GM12878 (cell line): Measurements from ENCODE around the gene SESN1. TPM values are rescaled to one million over a fixed set of nuclear protein-coding genes. Genes with fewer than 3 reads are reported as not detected.

ENCODE experiments used
- ATAC-seq: fragments of 200-7000 bp; cut with Tn5 transposase; 3 replicates; pipeline ENCODE4 v1.9.1; 2020; ENCODE audit warnings: mild to moderate bottlenecking, moderate library complexity
- BruUV-seq: library from RNA; stranded (reverse); fragments of 400-500 nt; replicated peaks from 2 replicates; lab custom pipeline; 2021; lab: Mats Ljungman, UMichigan
- CTCF ChIA-PET: fragments of 300-600 bp; sonication (Branson Sonifier 250); formaldehyde crosslinking; extraction: SDS; loops from one replicate; lab custom pipeline; 2021; ENCODE audit warnings: inconsistent platforms; lab: Yijun Ruan, JAX
- POLR2A ChIA-PET: fragments of 350-600 bp; formaldehyde crosslinking; extraction: SDS; loops from one replicate; lab custom pipeline; 2021; ENCODE audit warnings: inconsistent platforms; lab: Charles Lee
- RAD21 ChIA-PET: fragments of 300-600 bp; sonication (Branson Sonifier 250); formaldehyde crosslinking; loops from one replicate; lab custom pipeline; 2023; ENCODE audit warnings: antibody characterized with exemption; ENCODE audit not compliant: unreplicated experiment; lab: Charles Lee
- SMC1A ChIA-PET: fragments of 300-600 bp; sonication (Branson Sonifier 250); formaldehyde crosslinking; loops from one replicate; lab custom pipeline; 2023; ENCODE audit not compliant: unreplicated experiment, uncharacterized antibody; lab: Charles Lee
- DNase-seq: peaks from one replicate; pipeline ENCODE4 v3.0.0-alpha.2; 2011; ENCODE audit warnings: low read depth, low spot score
- FAIRE-seq: peaks from 3 replicates; lab custom pipeline; 2011; peaks lifted over from hg19 to GRCh38; lab: Jason Lieb, UNC
- H2AFZ ChIP-seq: 2 replicates; pipeline ENCODE4 v1.6.0; 2011; ENCODE audit warnings: low read depth, low read length, control low read depth; ENCODE audit not compliant: control insufficient read depth
- H3K27ac ChIP-seq: 2 replicates; pipeline ENCODE4 v1.5.1; 2011; ENCODE audit warnings: control low read depth; ENCODE audit not compliant: control insufficient read depth, insufficient read depth
- H3K27me3 ChIP-seq, 2 experiments: replicated peaks in 1 of 2; 2 replicates each; pipeline versions ENCODE4 v1.6.0 to v1.6.1; 2011; ENCODE audit warnings: low read length in 1 of 2; ENCODE audit not compliant: control insufficient read depth in 2 of 2, insufficient read depth in 2 of 2
- H3K36me3 ChIP-seq, 2 experiments: 2 replicates each; pipeline ENCODE4 v1.5.1; 2011; ENCODE audit warnings: low read length in 1 of 2; ENCODE audit not compliant: control insufficient read depth in 2 of 2, insufficient read depth in 2 of 2
- H3K4me1 ChIP-seq: 2 replicates; pipeline ENCODE4 v1.6.1; 2011; ENCODE audit warnings: mild to moderate bottlenecking, low read length, moderate library complexity, mixed read lengths; ENCODE audit not compliant: control insufficient read depth, insufficient read depth
- H3K4me2 ChIP-seq: 2 replicates; pipeline ENCODE4 v1.6.0; 2011; ENCODE audit warnings: control low read depth; ENCODE audit not compliant: control insufficient read depth, insufficient read depth
- H3K4me3 ChIP-seq: fragments of 200-600 bp; sonication (generic); 2 replicates; pipeline ENCODE4 v1.5.1; 2016
- H3K79me2 ChIP-seq: 2 replicates; pipeline ENCODE4 v1.6.0; 2011; ENCODE audit warnings: low read length; ENCODE audit not compliant: control insufficient read depth, insufficient read depth
- H3K9ac ChIP-seq: 2 replicates; pipeline ENCODE4 v1.8.0; 2011; ENCODE audit warnings: low read length, control low read depth, mixed read lengths; ENCODE audit not compliant: control insufficient read depth, insufficient read depth
- H3K9me3 ChIP-seq: replicated peaks from 3 replicates; pipeline ENCODE4 v1.5.1; 2011; ENCODE audit warnings: mild to moderate bottlenecking, low read length; ENCODE audit not compliant: control insufficient read depth, insufficient read depth
- H4K20me1 ChIP-seq: 2 replicates; pipeline ENCODE4 v1.6.0; 2011; ENCODE audit not compliant: control insufficient read depth, insufficient read depth
- FOXM1 ChIP-seq: IDR thresholded peaks from 2 replicates; pipeline ENCODE4 v1.6.1; 2012; ENCODE audit warnings: low read depth, mild to moderate bottlenecking, inconsistent platforms, low read length, moderate library complexity
- RAD21 ChIP-seq: IDR thresholded peaks from 2 replicates; pipeline ENCODE4 v1.6.1; 2011; ENCODE audit warnings: mild to moderate bottlenecking, low read depth, low read length, moderate library complexity; ENCODE audit not compliant: insufficient read depth
- SIX5 ChIP-seq: IDR thresholded peaks from 2 replicates; pipeline ENCODE4 v1.6.1; 2011; ENCODE audit warnings: mild to moderate bottlenecking, low read depth, low read length, moderate library complexity; ENCODE audit not compliant: severe bottlenecking
- WGBS: methylation state at CpG from one replicate; pipeline ENCODE4 v1.1.6; 2016; ENCODE audit warnings: low lambda C conversion rate; ENCODE audit not compliant: insufficient replicate concordance, insufficient coverage; ENCODE audit errors: missing lambda C conversion rate; 5-methylcytosine and 5-hydroxymethylcytosine counted together
- in situ Hi-C: fragments of 300-500 bp; cut with MboI; formaldehyde crosslinking; loops from 9 replicates; pipeline ENCODE4 v1.14.3; 2018; ENCODE audit warnings: mixed read lengths
- intact Hi-C: fragments of 100-400 bp; cut with micrococcal nuclease; formaldehyde crosslinking; loops from one replicate; pipeline ENCODE4 v1.14.2; 2022; ENCODE audit not compliant: unreplicated experiment
- polyA plus RNA-seq, 11 experiments: library from polyadenylated mRNA; depleted of rRNA in 4 of 11; unstranded in 6 of 11; stranded (reverse) in 5 of 11; fragments of >200 nt; fragmentation: Nextera tagmentation in 4 of 11; fragmentation: Illumina TruSeq in 1 of 11; extraction: Ambion mirVana in 4 of 11; extraction: Trizol in 1 of 11; gene quantifications; 1 replicate in 1 of 11; 2 replicates in 10 of 11; pipeline versions ENCODE4 v1.2.1 to v1.2.3, GENCODE V29; 2011 to 2016; ENCODE audit warnings: inconsistent platforms in 2 of 11, missing spikeins in 2 of 11, low read depth in 1 of 11
- total RNA-seq, 4 experiments: library from RNA; depleted of rRNA in 3 of 4; stranded (reverse); fragments of >200 nt in 3 of 4; fragmentation: Illumina TruSeq in 1 of 4; extraction: Trizol in 1 of 4; gene quantifications; 2 replicates each; pipeline versions ENCODE4 v1.2.1 to v1.2.3, GENCODE V29; 2013 to 2021

SESN1 gene
- total and polyA plus RNA-seq, 10 of the 15 experiments (the other 5 are each of a cell fraction or from before 2014, with no cell fraction given), result 1.3 to 13.0 (median 3.3) TPM

GRCh38 chr6:108944707-108945680 is 149.7 kb downstream of the SESN1 start:
- peaks cover 2 to 18% of the 10 kb centered on the region in 2 experiments; a peak in 3 of 4 replicates for H3K27me3 ChIP-seq
- no peak overlapping the region for H3K27ac ChIP-seq
- H3K36me3 ChIP-seq, result no peaks in the 10 kb centered on the region
- CTCF ChIA-PET, result interaction anchor here (0.8 kb wide), 1 partner anchor 128 kb away, joined by 3 read pairs; no protein-coding TSS in a partner anchor
- no peak overlapping the region for H3K9ac ChIP-seq
- H4K20me1 ChIP-seq, result no peaks in the 10 kb centered on the region
- H3K4me1 ChIP-seq, result no peaks in the 10 kb centered on the region
- FAIRE-seq, result no peak
- no peak for DNase-seq
- RAD21 ChIA-PET, result no interaction called here
- no peaks in the 10 kb centered on the region for H3K9me3 ChIP-seq
- SMC1A ChIA-PET, result interaction anchor here (1.1 kb wide), 1 partner anchor 29 kb away, joined by 4 read pairs; no protein-coding TSS in a partner anchor
- H3K79me2 ChIP-seq, result no peaks in the 10 kb centered on the region
- TF ChIP-seq SIX5, result no peak
- no peak overlapping the region for H3K4me3 ChIP-seq
- POLR2A ChIA-PET, result no interaction called here
- ATAC-seq, result no peak
- no TSS peak for BruUV-seq
- intact Hi-C loops, result no loop called here
- 37% methylated on average over 12 of the region's 12 CpGs for WGBS
- in situ Hi-C loops, result no loop called here
- no peak overlapping the region for H3K4me2 ChIP-seq
- H2AFZ ChIP-seq, result no peak overlapping the region

- SMC1A ChIA-PET, result interaction anchor here (0.9 kb wide), 1 partner anchor 13 kb away, joined by 3 read pairs; no protein-coding TSS in a partner anchor
- H3K4me2 ChIP-seq, result no peak overlapping the region
- no TSS peak for BruUV-seq
- WGBS, result 33% methylated on average over 1 of the region's 1 CpG
- RAD21 ChIA-PET, result no interaction called here
- in situ Hi-C loops (no loop called here), intact Hi-C loops (no loop called here)
- no peak for ATAC-seq
- no peaks in the 10 kb centered on the region for H3K4me1 ChIP-seq
- no peak overlapping the region for H3K4me3 ChIP-seq
- TF ChIP-seq FOXM1 (no peak), RAD21 (0 out of 2 replicates have a peak, but pooled peaks have one; percentile 8)
- no peaks in the 10 kb centered on the region for H3K36me3 ChIP-seq
- no peak overlapping the region for H2AFZ ChIP-seq
- H3K27me3 ChIP-seq, result peaks cover 2 to 15% of the 10 kb centered on the region in 2 experiments; a peak in 3 of 4 replicates
- CTCF ChIA-PET, result no interaction called here
- no peaks in the 10 kb centered on the region for H3K9me3 ChIP-seq
- H4K20me1 ChIP-seq, result no peaks in the 10 kb centered on the region
- no peaks in the 10 kb centered on the region for H3K79me2 ChIP-seq
- no peak for FAIRE-seq
- POLR2A ChIA-PET, result no interaction called here
- no peak overlapping the region for H3K27ac ChIP-seq
- DNase-seq, result no peak
- no peak overlapping the region for H3K9ac ChIP-seq
These were observed 150.6 kb downstream of the SESN1 start for GRCh38 chr6:108944071-108944470.
